ENCODE results near the gene TIMMDC1.

- no peak for TF ChIP-seq POLR2A (IDR thresholded peaks at IDR 0.05)
- no peak for TF ChIP-seq CTCF (IDR thresholded peaks at IDR 0.05)
Observed at GRCh38 chr3:119456469-119456868, 41.9 kb upstream of the TIMMDC1 start.
